ENCODE measurements around the gene UNC50.

DNA sequence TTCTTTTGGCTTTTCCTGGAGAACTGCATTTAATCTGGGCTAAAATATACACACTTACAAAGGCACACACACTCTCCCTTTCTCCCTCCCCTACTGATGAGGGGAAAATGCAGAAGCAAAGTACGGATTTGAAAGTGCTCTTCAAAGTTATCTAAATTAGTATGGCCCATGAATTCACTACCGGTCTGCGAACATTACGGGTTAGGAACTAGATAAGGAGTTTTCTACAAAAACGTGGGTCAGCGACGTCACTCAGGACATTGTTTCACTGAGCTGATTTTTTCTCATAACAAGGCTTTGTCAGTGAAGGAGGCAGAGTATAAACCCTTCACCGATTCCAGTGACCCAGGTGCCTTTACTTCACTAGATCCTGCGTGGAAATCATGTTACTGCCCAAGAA lies 47.4 kb upstream of the UNC50 start:
- TF ChIP-seq POLR2A (IDR thresholded peaks at IDR 0.05; ENCODE audit: low read length) (no peak), RFX5 (IDR thresholded peaks at IDR 0.05) (no peak), JUN (IDR thresholded peaks at IDR 0.05) (no peak), POLR2AphosphoS2 (conservative IDR thresholded peaks at IDR 0.05; ENCODE audit: low read length) (no peak), SMC3 (IDR thresholded peaks at IDR 0.05) (no peak), RNF2 (IDR thresholded peaks at IDR 0.05; ENCODE audit: borderline replicate concordance, low read depth) (no peak), KDM1A (IDR thresholded peaks at IDR 0.05; ENCODE audit: low read depth) (no peak), JUNB (IDR thresholded peaks at IDR 0.05) (no peak), NR3C1 (IDR thresholded peaks at IDR 0.05) (no peak)
- TF ChIP-seq, protein P1, sequence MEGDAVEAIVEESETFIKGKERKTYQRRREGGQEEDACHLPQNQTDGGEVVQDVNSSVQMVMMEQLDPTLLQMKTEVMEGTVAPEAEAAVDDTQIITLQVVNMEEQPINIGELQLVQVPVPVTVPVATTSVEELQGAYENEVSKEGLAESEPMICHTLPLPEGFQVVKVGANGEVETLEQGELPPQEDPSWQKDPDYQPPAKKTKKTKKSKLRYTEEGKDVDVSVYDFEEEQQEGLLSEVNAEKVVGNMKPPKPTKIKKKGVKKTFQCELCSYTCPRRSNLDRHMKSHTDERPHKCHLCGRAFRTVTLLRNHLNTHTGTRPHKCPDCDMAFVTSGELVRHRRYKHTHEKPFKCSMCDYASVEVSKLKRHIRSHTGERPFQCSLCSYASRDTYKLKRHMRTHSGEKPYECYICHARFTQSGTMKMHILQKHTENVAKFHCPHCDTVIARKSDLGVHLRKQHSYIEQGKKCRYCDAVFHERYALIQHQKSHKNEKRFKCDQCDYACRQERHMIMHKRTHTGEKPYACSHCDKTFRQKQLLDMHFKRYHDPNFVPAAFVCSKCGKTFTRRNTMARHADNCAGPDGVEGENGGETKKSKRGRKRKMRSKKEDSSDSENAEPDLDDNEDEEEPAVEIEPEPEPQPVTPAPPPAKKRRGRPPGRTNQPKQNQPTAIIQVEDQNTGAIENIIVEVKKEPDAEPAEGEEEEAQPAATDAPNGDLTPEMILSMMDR (IDR thresholded peaks at IDR 0.05): no peak
- TF ChIP-seq, protein P2, sequence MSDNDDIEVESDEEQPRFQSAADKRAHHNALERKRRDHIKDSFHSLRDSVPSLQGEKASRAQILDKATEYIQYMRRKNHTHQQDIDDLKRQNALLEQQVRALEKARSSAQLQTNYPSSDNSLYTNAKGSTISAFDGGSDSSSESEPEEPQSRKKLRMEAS (IDR thresholded peaks at IDR 0.05): no peak
